HAP-1 (cell line): Measurements from ENCODE around the gene IMPDH1.

ENCODE experiments used
- DNase-seq, 2 experiments: peaks; one replicate each; pipeline ENCODE4 v3.0.0-alpha.2; 2016 to 2020; ENCODE audit warnings: low spot score in 2 of 2
- H3K27me3 ChIP-seq: fragments of 250-450 bp; sonication (Bioruptor Pico); 2 replicates; pipeline ENCODE4 v1.5.1; 2020; ENCODE audit warnings: low read depth, mild to moderate bottlenecking, moderate library complexity
- H3K36me3 ChIP-seq: fragments of 250-450 bp; sonication (Bioruptor Pico); replicated peaks from 2 replicates; pipeline ENCODE4 v1.5.1; 2020; ENCODE audit warnings: mild to moderate bottlenecking
- H3K4me1 ChIP-seq: fragments of 250-450 bp; sonication (Bioruptor Pico); 2 replicates; pipeline ENCODE4 v1.5.1; 2020; ENCODE audit warnings: mild to moderate bottlenecking
- H3K4me3 ChIP-seq: fragments of 250-450 bp; sonication (Bioruptor Pico); 2 replicates; pipeline ENCODE4 v1.5.1; 2020; ENCODE audit warnings: mild to moderate bottlenecking, moderate library complexity
- H3K9me3 ChIP-seq: fragments of 250-450 bp; sonication (Bioruptor Pico); 2 replicates; pipeline ENCODE4 v1.5.1; 2020; ENCODE audit warnings: mild to moderate bottlenecking, moderate library complexity
- in situ Hi-C: fragments of 300-500 bp; cut with MboI; formaldehyde crosslinking; loops from 3 replicates; pipeline ENCODE4 v1.14.3; 2020; ENCODE audit warnings: low sequenced_read_pairs, inconsistent platforms, mixed read lengths

IMPDH1 gene

DNA sequence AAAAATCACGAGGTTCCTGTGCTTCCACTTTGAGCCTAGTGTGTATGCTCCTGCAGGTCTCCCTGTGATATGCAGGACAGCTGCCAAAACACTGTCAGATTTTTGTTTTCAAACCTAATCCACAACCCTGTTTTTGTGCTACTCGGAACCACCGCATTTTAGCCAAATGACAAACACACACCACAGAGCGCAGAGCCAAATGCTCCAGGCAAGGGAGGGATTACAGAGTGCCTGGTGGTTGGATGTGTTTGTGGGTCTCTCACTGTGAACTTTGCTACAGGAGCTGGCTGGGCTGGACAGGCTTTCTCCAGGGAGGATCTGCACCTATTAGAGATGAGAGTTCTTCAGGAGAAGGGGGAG is 60.3 kb downstream of the IMPDH1 start:
- in situ Hi-C loops = loop anchor here (5.0 kb wide), 1 partner anchor 33 kb away; no protein-coding TSS in a partner anchor
- H3K4me1 ChIP-seq = no peaks in the 10 kb centered on the region
- H3K36me3 ChIP-seq = no peaks in the 10 kb centered on the region
- H3K4me3 ChIP-seq = no peak overlapping the region
- no peaks in the 10 kb centered on the region for H3K9me3 ChIP-seq
- no peak for DNase-seq
- 0 out of 2 replicates have a peak, but pooled peaks cover 2% of the 10 kb centered on the region for H3K27me3 ChIP-seq

DNA sequence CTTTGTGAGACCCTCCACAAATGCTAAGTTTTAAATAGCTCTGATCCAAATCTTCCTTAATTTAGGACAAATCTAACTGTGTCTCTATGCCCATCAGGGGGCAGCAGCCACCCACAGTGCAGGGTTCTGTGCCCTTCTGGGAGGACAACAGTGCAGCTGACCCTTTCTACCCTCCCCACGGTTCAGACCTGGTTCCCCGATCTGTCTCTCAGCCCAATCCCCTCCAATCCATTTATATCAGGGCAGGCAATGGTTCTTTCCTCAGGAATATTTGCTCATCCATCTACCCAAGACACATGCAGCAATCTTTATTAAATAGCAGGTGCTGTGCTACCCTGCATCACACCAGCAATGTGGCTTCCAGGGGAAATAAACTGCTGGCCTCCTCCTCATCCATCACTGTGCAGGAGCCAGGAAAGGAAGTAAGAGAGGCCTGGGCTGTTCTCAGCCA is 62.1 kb downstream of the IMPDH1 start:
- peak; percentile 32 to 75 for DNase-seq
- no peaks in the 10 kb centered on the region for H3K9me3 ChIP-seq
- no peaks in the 10 kb centered on the region for H3K36me3 ChIP-seq
- in situ Hi-C loops = loop anchor here (5.0 kb wide), 1 partner anchor 35 kb away; no protein-coding TSS in a partner anchor
- H3K4me3 ChIP-seq = no peak overlapping the region
- H3K4me1 ChIP-seq = no peaks in the 10 kb centered on the region; the same call in 1 of the 2 replicates
- no peaks in the 10 kb centered on the region for H3K27me3 ChIP-seq

DNA sequence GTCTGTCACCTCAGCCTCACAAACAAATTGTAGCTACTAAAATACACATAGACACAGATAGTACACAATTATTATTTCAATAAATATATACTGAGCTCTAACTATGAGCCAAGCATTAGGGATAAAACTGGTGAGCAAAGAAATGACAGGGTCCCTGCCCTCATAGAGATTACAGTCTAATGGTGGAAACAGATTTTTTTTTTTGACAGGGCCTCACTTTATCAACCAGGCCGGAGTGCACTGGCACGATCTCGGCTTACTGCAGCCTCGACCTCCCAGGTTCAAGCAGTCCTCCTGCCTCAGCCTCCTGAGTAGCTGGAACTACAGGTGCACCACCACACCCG is 65.4 kb downstream of the IMPDH1 start:
- peaks cover 10% of the 10 kb centered on the region for H3K36me3 ChIP-seq
- no peak overlapping the region for H3K4me3 ChIP-seq
- no peaks in the 10 kb centered on the region for H3K27me3 ChIP-seq
- no peaks in the 10 kb centered on the region for H3K9me3 ChIP-seq
- peaks cover 5% of the 10 kb centered on the region for H3K4me1 ChIP-seq
- DNase-seq = no peak
- in situ Hi-C loops = no loop called here

DNA sequence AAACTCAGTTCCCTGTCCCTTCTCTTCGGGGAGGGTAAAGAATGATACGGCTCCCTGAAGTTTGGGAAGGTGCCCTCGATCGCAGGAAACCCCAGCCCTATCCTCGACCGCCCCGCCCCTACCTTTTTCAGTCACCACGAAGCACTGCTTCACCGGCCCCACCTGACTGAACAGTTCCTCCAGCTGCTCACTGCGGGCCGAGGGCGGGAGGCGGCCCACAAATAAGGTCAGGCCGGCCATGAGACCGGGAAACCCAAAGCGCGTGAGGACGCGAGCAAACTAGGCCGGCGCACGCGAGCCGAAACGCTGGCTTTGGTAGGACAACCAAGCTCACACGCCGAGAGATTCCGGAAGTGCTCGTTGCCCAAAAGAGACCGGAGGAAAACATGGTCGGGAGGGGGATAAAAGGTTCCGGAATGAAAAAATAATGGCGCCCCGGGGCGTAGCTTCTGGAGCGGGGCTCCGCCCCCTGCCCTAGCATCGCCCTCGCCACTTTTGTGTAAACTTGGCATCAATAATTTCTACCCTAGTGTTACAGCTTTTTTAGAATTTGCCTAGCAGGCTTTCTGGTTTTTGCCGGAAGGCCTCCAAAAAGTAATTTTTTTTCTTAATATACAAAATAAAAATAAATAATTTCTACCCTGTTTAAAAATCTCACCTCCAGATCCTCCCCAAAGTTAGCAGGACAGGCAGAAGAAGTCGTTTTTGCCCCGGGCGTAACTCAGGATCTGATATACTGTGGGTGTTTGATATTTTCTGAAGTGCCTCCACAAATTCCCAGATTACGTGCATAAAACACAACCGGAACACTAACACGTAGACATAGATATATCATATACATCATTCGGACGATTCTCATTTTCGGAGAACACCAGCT is 66.0 kb downstream of the IMPDH1 start, which contains the start of gene RBM28:
TSS of gene RBM28 (minus strand) at position 355 of the 877 bp plus-strand sequence. CDS start at position 240, 115 bp downstream.
- Histone ChIP-seq H3K9me3 (no peaks in the 10 kb centered on the region), H3K36me3 (peaks cover 16% of the 10 kb centered on the region), H3K27me3 (no peaks in the 10 kb centered on the region), H3K4me3 (peak within 1 kb of the TSS; percentile 92), H3K4me1 (peaks cover 5% of the 10 kb centered on the region)
- DNase-seq = peak; percentile 81 to 93
- in situ Hi-C loops = no loop called here
